T-helper 1 cell (primary cell): ENCODE data around the gene CMTR2.

Source experiments
- DNase-seq, 5 donors: peaks; one replicate each; pipeline ENCODE4 v3.0.0-alpha.2; 2012 to 2020

CMTR2 gene

DNA sequence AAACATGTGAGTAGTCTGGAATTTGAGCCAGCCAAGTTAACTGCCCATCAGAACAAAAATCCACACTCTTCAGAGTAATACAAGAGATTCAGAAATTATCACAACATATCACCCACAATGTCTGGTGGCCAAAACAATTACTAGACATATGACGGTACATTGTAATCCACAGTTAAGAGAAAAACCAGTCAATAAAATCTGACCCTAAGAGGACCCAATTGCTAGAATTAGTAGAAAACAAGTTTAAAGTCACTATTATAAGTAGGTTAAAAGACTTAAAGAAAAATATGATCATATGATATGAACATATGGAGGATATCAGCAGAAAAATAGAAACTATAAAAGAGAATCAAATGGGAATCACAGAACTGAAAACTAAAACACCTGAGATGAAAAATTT is 15.8 kb downstream of the CMTR2 start:
- no peak for DNase-seq

DNA sequence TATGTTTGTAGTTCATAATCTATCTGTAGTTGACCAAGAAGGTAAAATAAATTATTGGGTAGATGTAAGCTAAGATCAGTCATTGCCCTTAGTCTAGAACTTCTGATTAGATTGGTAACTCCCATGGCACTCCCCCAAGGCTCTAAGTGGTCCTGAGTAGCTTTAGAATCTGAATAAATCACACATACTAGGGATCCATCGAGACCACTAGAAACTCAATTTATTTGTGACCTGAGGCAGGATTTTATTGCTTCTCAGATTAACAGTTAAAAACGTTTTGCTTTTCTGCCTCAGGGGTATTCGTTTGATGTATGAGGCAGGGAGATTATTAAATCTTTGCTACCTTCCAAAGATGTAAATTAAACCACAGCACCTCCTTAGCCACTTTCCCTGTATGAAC is 24.9 kb downstream of the CMTR2 start:
- no peak for DNase-seq

DNA sequence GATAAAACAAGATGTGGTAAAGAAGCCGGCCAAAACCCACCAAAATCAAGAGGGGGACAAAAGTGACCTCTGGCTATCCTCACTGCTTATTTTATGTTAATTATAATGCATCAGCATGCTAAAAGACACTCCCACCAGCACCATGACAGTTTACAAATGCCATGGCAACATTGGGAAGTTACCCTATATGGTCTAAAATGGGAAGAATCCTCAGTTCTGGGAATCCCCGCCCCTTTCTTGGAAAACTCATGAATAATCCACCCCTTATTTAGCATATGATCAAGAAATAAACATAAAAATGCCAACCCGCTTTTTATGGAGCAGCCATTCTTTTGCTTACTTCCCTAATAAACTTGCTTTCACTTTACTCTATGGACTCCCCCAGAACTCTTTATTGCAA is 25.6 kb downstream of the CMTR2 start:
- DNase-seq = no peak

DNA sequence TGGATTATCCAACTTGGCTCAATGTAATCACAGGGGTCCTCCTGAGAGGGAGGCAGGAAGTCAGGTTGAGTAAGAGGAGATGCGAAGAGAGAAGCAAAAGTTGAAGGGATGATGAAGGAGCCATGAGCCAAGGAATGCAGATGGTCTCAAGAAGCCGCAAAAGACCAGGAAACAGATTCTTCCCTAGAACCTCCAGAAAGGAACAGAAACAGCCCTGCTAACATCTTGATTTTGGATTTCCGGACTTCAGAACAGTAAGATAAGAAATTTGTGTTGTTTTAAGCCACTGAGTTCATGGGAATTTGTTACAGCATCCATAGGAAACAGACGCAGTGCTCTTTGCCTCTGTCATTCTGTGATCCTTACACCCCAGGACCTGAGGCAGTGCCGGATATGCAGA is 26.8 kb downstream of the CMTR2 start:
- no peak for DNase-seq

DNA sequence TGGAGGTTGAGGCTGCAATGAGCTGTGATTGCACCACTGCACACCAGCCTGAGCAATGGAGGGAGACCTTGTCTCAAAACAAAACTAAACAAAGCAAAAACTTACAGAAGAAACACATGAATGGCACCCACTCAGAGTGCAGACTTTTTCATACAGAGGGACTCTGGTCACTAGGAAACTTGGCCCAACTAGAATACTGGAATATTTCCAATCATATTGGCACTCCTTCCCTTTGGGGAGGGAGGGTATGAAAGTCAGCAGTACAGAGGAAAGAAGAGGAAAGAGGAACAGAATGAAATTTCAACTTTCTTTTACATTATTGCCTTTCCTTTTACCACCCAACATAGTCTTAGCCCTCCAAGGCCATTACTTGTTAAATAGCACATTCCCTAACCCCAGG is 28.2 kb downstream of the CMTR2 start:
- DNase-seq = no peak

DNA sequence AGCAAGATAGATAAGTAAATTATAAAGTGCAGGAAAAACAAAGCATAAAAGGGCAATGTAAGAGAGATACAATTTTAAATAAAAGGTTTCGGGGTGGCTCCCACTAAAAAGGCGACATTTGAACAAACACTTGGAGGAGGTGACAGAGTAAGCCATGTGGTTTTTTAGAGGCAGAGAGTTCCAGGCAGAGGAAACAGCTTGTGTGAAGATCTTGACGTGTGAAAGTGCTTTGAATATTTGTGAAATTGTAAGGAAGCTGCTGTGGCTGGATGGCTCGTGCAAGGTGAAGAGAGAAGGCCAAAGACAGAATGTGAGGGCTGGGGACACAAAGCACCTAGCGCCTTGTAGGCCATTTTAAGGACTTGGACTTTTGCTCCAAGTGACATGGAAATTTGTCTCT is 30.1 kb downstream of the CMTR2 start:
- no peak for DNase-seq

DNA sequence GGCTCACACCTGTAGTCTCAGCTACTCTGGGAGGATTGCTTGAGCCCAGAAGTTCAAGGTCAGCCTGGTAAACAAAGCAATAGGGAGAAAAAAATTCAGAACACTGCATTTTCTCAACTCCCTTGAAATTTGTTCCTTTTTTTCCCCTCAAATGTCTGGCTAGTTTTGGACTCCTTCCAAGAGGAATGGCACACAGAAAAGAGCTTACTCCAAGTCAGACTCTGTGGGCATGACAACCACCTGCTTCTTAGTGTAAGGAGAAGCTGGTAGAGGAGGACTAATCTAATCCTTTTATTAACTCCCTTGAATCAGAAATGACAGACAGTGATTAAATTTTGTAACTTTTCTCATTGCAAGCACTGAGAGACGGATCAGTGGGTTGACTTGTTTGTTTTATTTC is 30.8 kb downstream of the CMTR2 start:
- DNase-seq = no peak

DNA sequence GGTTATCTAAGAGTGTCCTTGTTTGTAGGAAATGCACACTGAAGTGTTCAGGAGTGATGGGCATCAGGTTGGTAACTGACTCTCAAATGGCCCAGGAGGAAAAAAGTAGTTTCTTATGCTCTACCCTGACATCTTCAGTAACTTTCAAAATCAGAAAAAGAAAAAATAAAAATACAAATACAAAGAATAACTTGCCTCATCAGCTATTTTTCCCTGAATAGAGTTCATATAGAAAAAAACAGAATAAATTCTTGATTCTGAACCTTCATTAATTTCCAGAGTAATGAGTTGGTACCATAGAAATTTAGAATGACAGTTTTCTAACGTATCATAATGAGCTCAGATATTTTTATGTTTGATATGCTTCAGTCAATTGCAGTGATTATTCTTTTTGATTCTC is 31.4 kb downstream of the CMTR2 start:
- no peak for DNase-seq

DNA sequence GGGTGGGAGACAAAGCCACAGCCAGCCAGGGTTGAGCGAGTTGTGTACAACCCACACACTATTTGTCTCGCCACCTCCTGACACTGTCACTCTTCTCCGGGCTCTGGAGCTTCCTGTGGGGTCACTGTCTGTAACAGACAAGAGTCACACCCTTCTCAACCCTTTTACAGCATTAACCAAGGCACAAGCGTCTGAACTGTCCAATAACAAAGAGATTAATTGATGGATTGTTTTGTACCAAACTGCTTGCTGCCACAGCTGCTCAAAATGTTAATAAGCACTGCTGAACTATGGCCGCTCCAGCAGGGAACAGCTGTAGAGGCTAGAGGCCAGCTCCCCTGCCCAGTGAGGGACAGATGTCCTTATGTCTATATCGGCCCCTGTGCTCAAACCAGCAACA is 33.5 kb downstream of the CMTR2 start:
- DNase-seq = no peak

DNA sequence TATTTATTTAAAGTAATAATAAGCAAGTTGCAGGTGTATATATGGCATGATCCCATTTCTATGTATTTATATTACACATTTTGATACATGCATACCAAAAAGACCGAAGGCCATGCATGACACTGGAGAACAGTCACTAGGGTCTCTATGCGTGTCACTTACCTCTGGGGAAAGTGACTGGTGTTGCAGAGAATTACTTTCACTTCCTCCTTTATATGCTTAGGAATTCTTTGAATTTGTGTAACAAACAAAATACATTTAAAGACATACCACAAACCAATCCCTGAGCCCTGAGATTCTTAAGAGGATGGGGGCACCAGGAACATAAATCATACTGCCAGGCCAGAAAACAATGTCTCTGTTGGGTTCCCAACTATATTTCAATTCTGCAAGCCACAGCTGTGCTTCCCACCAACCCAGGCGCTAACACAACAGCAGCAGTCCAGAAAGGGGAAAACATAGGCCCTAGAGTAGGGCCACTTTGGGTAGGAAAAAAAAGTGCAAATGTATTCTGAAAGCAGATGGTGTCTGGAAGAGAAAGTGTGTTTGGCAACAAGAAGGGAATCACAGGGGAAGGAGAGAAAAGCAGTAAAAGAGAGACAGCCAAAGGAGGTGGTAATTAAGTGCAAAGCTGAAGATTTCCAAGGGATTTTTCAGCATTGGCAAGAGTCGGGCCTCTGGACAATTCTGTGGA is 34.2 kb downstream of the CMTR2 start:
- DNase-seq = no peak

DNA sequence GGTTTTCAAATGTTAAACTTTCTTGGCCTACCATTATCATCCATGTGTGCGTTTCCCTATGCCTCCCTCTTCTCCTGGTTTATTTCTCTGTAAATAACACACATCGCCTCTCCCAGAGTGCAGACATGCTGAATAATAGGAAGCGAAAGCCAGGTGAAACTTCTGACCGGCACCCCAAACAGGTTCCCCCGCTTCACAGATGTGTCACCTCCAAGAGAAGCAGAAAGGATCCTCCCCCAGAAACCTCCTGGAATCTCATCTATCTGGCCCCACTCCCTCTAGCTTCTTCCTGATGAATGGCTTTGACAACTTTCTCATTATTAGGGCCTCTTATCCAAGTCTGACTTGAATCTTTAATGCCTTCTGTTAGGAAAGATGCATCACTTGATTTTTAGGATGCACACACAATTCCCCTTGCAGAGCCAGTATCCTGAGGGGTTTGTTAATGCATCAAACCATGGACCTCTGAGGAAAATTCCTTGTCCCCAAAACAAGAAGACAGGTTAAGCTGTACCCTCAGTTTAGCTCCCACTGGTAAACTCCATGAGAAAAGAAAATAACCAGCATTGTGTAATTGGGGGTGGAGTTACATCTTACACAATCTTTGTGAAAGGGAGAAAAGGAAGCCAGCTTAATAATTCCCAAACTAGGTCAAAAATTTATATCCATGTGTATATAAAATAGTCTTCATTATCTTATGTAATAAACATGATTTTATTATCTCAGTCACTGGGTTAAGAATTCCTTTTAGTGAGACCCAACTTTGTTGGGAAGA is 38.6 kb downstream of the CMTR2 start:
- no peak for DNase-seq

DNA sequence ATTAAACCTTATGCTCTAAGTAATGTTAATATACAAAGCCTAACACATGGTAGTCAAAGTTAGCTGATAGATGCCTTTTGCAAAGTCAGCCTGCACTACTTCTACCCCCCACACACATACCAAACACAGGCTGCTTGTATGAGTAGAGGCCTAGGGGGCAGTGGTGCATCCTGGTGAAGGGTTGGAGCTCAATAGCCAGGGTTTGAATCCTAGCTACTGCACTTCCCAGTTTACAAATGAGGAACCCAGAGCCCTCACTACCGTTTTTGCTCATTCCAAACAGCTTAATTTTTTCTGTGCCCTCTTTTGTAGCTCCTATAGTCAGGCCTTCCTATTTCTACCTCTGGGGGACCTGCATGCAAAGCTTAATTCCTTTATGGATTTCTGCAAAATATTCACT is 39.8 kb downstream of the CMTR2 start:
- no peak for DNase-seq

DNA sequence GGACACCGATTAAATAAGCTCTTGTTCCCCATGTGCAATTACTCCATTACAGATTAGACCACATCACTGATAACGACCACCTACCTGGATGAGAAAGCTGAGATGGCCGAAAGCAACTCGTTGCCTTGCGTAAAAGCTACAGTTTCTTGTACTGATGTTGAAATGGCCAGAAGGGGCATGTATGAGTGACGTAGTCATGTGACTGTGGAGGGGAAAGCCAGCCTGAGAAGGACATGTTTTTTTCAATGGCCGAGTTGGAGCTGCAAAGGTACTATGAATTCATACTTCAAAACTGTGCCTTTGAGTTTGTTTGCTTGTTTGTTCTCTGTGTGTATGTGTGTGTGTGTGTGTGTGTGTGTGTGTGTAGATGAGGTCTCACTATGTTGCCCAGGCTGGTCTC is 41.7 kb downstream of the CMTR2 start:
- no peak for DNase-seq

DNA sequence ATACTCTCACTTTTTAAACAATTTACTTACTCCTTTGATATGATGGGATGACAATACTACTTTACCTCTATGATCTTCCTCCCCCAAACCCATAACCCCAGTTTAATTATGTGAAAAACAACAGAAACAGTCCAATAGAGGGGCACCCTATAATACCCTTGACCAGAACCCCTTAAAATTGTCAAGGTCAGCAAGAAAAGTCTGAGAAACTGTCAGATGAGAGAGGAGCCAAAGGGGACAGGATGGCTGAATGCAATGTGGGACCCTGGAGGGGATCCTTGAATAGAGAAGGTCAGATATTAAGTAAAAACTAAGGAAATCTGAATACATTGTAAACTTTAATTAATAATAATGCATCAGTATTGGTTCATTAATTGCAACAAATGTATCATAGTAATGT is 42.9 kb downstream of the CMTR2 start:
- no peak for DNase-seq

DNA sequence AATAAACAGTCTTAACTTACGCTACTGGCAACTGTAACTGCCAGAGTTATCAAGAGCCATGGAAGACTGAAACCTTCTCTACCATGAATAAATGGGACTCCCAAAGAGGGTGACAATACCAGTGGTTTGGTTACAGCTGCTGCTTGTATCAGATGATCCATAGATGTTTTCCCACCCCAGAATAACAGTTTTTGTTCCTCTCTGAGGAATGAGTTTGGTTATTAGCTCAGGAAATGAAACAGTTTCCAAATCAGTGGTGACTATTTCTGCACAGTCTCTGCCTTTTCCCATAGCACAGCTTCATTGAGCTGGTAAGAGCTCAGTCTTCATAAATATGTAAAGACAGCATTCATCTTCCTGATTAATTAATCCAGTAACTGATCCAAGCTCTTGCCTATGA is 44.7 kb downstream of the CMTR2 start:
- DNase-seq = no peak

DNA sequence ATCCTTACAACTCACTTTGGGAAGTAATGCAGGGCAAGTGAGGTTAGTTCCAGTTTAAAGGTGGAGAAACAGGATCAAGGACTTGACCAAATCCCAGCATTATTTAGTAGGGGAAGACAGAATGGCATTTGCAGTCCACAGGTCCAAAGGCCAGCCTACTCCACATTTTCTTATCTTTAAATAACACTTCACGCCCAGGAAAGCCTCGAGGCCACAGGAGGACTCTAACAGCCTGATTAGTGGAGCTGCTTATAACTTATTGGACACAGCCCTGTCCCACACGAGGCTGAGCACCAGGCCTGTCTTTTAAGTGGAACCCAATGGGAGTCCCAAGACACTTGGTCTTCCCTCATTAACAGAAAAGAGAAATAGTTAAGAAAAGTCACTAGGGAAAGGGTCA is 46.6 kb downstream of the CMTR2 start:
- no peak for DNase-seq

DNA sequence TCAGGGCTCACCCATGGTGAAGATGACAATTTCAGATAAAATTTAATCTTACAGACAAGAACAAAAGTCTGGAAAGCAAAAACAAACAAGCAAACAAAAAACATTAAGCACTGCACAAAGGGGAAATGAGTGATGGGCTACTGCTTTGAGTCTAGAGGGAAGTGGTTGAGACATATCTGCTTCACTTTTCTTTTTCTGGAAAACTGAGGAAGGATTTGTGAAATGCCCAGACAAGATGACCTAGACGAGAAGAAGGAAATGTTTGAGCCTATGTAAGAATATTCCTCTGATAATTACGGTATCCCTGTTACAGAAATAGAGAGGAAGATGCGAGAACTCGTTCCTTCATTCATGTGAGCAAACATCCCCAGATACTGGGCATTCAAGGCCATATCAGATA is 47.2 kb downstream of the CMTR2 start:
- DNase-seq = no peak
